Hepatocyte (in vitro differentiated cells): ENCODE measurements around the gene SLC1A6.

Experiments
- EZH2phosphoT487 ChIP-seq: fragments of 200-600 bp; sonication (generic); IDR thresholded peaks from one replicate; pipeline ENCODE4 v1.6.1; 2018; ENCODE audit warnings: antibody characterized with exemption, mild to moderate bottlenecking, low read depth, moderate library complexity; ENCODE audit not compliant: unreplicated experiment, severe bottlenecking
- TF ChIP-seq, protein P1 (sequence below): fragments of 200-600 bp; sonication (generic); IDR thresholded peaks from 2 replicates; pipeline ENCODE4 v1.5.1; 2016; ENCODE audit warnings: antibody characterized with exemption, mild to moderate bottlenecking; ENCODE audit not compliant: poor library complexity

DNA sequence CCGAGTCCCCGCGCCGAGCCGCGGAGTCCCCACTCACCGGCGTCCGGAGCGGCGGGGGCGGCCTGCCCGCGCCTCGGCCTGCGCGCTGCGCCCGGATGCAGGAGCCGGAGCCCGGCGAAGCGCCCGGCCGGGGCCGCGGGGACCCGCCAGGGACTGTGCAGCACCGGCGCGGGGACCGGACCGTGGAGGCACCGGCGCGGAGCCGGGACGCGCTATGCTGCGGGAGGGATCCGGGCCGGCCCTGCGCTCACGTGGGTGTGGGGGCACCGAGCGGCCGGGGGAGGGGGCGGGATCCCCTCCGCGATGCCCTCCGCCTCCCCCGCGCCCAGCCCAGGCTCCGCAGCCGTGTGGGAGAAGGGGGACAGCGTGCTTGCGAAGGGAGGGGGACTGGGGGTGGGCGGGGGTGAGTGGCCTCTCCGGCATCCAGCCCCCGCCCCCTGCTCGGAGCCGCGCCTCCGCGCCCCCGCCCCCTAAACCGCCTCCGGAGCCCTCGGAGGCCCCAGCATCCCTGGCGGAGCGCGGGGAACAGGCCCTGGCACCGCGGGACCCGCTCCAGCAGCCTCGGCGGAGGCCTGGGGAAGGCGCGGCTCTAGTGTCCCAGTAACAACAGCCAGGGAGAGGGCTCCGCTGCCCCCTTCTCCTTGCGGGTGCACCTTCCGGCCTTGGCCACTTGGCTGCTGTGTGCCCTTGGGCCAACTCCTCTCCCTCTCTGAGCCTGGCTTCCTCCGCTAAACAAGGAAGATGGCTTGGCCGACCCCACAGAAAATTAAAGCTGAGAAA, at the start of gene SLC1A6:
- TF ChIP-seq, protein P1, sequence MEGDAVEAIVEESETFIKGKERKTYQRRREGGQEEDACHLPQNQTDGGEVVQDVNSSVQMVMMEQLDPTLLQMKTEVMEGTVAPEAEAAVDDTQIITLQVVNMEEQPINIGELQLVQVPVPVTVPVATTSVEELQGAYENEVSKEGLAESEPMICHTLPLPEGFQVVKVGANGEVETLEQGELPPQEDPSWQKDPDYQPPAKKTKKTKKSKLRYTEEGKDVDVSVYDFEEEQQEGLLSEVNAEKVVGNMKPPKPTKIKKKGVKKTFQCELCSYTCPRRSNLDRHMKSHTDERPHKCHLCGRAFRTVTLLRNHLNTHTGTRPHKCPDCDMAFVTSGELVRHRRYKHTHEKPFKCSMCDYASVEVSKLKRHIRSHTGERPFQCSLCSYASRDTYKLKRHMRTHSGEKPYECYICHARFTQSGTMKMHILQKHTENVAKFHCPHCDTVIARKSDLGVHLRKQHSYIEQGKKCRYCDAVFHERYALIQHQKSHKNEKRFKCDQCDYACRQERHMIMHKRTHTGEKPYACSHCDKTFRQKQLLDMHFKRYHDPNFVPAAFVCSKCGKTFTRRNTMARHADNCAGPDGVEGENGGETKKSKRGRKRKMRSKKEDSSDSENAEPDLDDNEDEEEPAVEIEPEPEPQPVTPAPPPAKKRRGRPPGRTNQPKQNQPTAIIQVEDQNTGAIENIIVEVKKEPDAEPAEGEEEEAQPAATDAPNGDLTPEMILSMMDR, result no peak
- no peak for TF ChIP-seq EZH2phosphoT487
